SIG-M5 (cell line): ENCODE results near the gene BANP.
"Not testable (repeated sequence)": the region's sequence is repeated elsewhere in the genome, so short reads cannot be mapped to it uniquely, and the experiment has no call there.

Experiments used
- DNase-seq: peaks from one replicate; lab custom pipeline; 2025; lab: John Stamatoyannopoulos, UW

Gene BANP

GRCh38 chr16:88049561-88050545, 98.6 kb downstream of the BANP start:
- DNase-seq: no peak

- DNase-seq: no peak
These were observed 99.9 kb downstream of the BANP start for GRCh38 chr16:88050952-88051660.

DNA sequence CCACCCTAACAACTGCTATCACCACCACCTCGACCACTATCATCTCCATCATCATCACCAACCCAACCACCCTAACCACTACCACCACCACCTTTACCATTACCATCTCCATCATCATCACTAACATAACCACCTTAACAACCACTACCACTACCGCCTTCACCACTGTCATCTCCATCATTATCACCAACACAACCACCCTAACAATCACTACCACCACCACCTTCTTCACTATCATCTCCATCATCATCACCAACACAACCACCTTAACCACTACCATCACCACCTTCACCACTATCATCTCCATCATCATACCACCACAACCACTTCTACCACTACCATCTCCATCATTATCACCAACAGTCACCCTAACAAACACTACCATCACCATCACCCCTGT, 101.4 kb downstream of the BANP start:
- DNase-seq: no peak

- DNase-seq: not testable (repeated sequence)
These were observed 102.2 kb downstream of the BANP start for GRCh38 chr16:88053479-88053878.

- DNase-seq: no peak
These were observed 104.1 kb downstream of the BANP start for GRCh38 chr16:88055356-88055755.

- DNase-seq: no peak
These were observed 105.0 kb downstream of the BANP start for GRCh38 chr16:88056212-88056611.

GRCh38 chr16:88057656-88058055, 106.4 kb downstream of the BANP start:
- no peak for DNase-seq

DNA sequence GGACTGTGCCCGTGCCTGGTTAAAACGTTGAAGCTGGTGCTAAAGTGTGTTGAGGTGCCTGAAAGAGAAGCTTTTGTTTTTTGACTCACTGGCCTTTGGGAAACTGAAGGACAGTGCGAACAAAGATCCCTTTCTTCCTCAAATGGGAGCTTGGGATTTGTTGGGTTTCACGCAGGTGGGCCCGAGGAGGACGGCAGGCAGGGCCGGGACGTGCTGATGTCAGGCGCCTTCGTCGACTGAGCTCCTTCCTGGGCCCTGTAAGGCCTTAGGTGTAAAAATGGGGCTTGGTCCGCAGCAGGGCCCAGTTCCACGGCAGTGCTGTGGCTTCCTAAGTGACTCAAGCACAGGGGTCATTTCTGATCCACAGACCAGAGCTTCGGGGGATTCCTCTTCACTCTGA, 106.9 kb downstream of the BANP start:
- DNase-seq: no peak

GRCh38 chr16:88058817-88059216, 107.6 kb downstream of the BANP start:
- DNase-seq: no peak

- DNase-seq: no peak
These were observed 108.6 kb downstream of the BANP start for GRCh38 chr16:88059701-88060386.

DNA sequence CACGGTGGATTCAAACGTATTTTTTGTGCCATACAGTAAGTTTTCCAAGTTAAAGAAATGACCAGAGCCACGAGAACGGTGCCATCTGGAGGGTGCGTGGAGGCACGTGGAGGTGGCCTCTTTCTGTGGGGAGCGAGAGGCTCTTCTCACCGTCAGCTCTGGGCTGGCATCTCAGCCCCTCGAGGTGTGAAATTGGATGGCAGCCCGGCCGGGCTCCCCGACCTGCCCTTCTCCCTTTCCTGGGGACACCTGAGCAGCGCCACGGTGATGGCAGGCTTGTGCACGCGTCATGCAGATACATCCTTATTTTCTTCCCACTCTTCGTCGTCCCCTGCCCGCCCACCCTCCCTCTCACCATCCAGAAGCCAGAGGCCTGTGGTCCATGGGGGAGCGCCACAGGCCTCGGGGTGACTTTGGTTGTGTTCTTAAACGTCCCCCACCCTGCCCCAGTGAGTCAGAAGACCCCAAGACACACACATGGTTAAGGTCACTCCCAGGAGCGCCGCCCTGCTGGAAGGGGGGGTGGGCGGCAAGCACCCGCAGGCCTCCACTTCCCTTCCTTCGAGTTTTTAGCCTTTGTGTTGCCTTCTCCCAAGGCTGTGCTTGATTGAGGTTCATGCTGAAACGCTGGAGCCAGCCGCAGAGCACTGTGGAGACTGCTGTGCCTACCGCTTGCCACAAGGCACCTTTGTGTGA, 109.4 kb downstream of the BANP start:
- no peak for DNase-seq

DNA sequence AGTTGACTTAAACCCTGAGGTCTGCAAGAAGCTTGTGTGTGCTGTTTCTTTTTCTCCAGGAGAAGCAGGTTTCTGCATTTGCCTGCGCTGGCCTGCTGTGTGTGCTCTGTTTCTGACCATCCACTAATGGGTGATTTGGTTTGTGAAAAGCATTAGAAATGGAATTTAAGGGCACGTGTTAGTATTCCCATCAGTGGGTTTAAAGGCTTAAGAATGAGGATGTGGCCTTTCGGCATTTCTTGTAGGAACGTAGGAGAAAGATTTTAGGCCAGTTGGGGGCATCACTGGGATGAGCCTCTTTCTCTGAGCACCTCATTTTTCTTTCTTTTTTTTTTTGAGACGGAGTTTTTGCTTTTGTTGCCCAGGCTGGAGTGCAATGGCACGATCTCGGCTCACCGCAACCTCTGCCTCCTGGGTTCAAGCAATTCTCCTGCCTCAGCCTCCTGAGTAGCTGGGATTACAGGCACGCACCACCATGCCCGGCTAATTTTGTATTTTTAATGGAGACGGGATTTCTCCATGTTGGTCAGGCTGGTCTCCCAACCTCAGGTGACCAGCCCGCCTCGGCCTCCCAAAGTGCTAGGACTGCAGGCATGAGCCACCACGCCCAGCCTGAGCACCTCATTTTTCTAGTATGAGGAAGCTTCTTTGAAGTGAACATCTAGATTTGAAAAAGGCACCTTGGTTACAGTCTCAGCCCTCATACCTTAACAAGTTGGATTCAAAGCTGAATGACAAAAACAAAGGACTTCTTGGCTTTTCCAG, 110.3 kb downstream of the BANP start:
- no peak for DNase-seq

GRCh38 chr16:88062341-88063210, 111.3 kb downstream of the BANP start:
- DNase-seq: no peak

- DNase-seq: no peak
These were observed 112.1 kb downstream of the BANP start for GRCh38 chr16:88063211-88063773.

GRCh38 chr16:88064011-88064888, 113.0 kb downstream of the BANP start:
- DNase-seq: no peak

DNA sequence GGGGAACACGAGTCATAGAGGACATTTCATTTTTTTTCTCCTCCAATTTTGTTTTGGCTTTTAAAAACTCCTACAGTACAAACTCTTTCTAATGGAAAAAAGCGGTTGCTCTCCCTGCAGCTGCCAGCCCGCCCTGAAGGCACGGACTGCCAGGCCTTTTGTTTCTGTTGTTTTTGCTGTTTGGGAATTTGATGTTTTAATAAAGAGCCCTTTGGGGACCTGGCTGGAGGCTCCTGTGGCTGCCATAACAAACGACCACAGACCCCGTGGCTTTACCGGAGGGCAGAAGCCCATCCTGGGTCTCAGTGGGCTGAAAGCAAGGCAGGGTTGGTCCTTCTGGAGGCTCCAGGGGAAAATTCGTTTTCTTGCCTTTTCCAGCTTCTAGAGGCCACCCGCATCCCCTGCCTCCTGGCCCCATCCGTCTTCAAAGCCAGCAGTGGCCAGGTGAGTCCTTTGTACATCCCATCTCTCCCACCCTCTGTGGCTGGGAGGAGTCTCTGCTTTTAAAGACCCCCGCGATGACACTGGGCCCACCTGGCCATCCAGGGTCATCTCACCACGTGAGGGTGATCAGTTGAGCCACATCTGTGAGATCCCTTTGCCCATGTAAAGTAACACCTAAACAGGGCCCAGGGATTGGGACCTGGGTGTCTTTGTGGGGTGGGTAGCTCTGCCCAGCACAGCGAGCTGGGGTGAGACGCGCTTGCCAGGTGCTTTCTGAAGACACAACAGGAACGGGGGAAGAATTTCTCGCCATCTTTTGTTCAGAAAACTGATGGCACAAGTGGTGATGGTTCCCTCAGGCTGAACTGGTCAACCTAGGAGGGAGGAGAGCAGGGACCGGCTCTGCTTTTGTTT, 113.9 kb downstream of the BANP start:
- no peak for DNase-seq

DNA sequence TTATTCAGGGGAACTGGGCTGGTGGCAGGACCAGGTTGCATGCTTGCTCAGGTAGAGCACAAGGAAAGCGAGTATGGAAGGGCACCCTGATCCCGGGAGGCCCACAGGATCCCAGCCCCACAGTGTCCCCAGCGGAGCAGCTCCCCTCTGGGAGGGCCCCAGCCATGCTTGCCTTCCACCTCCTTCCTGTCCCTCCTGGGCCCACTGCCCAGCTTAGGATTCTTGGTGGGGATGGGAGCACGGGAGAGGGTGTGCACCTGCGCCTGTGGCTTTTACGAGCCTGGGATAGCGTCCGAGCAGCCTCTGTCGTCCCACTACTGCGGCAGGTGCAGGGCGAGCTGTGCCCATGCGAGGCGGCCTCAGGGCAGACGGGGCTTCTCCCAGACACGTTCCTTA, 114.5 kb downstream of the BANP start:
- DNase-seq: no peak

DNA sequence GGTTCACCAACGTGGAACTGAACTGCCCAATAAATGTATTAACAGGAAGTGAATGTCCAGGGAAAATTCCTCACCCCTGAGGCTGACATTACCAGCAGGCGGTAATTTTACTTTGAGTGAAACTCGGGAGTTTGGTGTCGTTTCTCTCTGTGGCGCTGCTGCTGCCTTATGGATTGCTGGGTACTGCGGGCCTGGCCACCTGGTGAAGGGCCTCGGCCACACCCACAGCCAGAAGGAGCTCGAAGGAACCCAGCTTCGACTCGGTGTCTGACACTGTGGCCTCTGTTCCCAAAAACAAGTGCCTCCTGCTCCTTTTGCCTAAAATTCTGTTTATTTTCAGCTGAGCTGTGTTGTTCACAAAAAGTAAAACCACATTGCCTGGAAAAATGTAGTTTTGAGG, 115.0 kb downstream of the BANP start:
- DNase-seq: no peak
